Measurements from ENCODE around the gene ALG14.

GRCh38 chr1:94937820-94938219, 134.9 kb downstream of the ALG14 start:
- TF ChIP-seq EZH2 (IDR thresholded peaks at IDR 0.05; ENCODE audit: borderline replicate concordance, low read length) (no peak), CTCF (conservative IDR thresholded peaks at IDR 0.05 in 1 of 2, IDR thresholded peaks at IDR 0.05 in 1 of 2; ENCODE audit: extremely low read depth in 1 of 2, insufficient read depth in 1 of 2, low read depth in 1 of 2, low read length in 2 of 2) (no peak)
